ENCODE data around the gene SLC26A6. TPM values are rescaled to one million over a fixed set of nuclear protein-coding genes. Genes with fewer than 3 reads are reported as not detected.

The SLC26A6 gene
- total RNA-seq, 6 experiments from 2014 or later = 6.6 to 9.9 (median 8.6) TPM

- WGBS (ENCODE audit: insufficient coverage, low coverage, low lambda C conversion rate, missing lambda C conversion rate) = 100% methylated on average over 1 of the region's 11 CpGs
- TF ChIP-seq POLR2A (IDR thresholded peaks at IDR 0.05) (no peak), CTCF (IDR thresholded peaks at IDR 0.05) (no peak)
- intact Hi-C loops (cut with DNase I) = no loop called here
- Histone ChIP-seq H3K27ac (no peak overlapping the region), H3K4me1 (no peaks in the 10 kb centered on the region), H3K4me3 (no peak overlapping the region), H3K27me3 (no peaks in the 10 kb centered on the region), H3K9me3 (no peaks in the 10 kb centered on the region), H3K36me3 (no peaks in the 10 kb centered on the region)
- DNase-seq (no peak), ATAC-seq (no peak)
Measured at GRCh38 chr3:48651771-48652170, 16.5 kb upstream of the SLC26A6 start.

GRCh38 chr3:48650723-48651122 is 15.5 kb upstream of the SLC26A6 start:
- 100% methylated on average over 1 of the region's 12 CpGs for WGBS (ENCODE audit: insufficient coverage, low coverage, low lambda C conversion rate, missing lambda C conversion rate)
- ATAC-seq (no peak), DNase-seq (no peak)
- Histone ChIP-seq H3K27me3 (no peaks in the 10 kb centered on the region), H3K4me1 (no peaks in the 10 kb centered on the region), H3K36me3 (no peaks in the 10 kb centered on the region), H3K27ac (no peak overlapping the region), H3K4me3 (no peak overlapping the region), H3K9me3 (no peaks in the 10 kb centered on the region)
- intact Hi-C loops (cut with DNase I) = no loop called here
- TF ChIP-seq POLR2A (IDR thresholded peaks at IDR 0.05) = no peak
- no peak for TF ChIP-seq CTCF (IDR thresholded peaks at IDR 0.05)

- Histone ChIP-seq H3K27ac (no peak overlapping the region), H3K9me3 (no peaks in the 10 kb centered on the region), H3K27me3 (no peaks in the 10 kb centered on the region), H3K4me3 (no peak overlapping the region), H3K36me3 (no peaks in the 10 kb centered on the region), H3K4me1 (no peaks in the 10 kb centered on the region)
- WGBS (ENCODE audit: insufficient coverage, low coverage, low lambda C conversion rate, missing lambda C conversion rate) = no CpG with 5 or more reads among the region's 15 CpGs
- TF ChIP-seq POLR2A (IDR thresholded peaks at IDR 0.05) = no peak
- no peak for TF ChIP-seq CTCF (IDR thresholded peaks at IDR 0.05)
- intact Hi-C loops (cut with DNase I) = no loop called here
- DNase-seq (no peak), ATAC-seq (no peak)
Measured at GRCh38 chr3:48648188-48648850, 13.1 kb upstream of the SLC26A6 start.

GRCh38 chr3:48647714-48648113 is 12.5 kb upstream of the SLC26A6 start:
- Histone ChIP-seq H3K36me3 (no peaks in the 10 kb centered on the region), H3K27ac (no peak overlapping the region), H3K4me3 (no peak overlapping the region), H3K27me3 (no peaks in the 10 kb centered on the region), H3K9me3 (no peaks in the 10 kb centered on the region), H3K4me1 (no peaks in the 10 kb centered on the region)
- no peak for TF ChIP-seq CTCF (IDR thresholded peaks at IDR 0.05)
- no peak for TF ChIP-seq POLR2A (IDR thresholded peaks at IDR 0.05)
- 73% methylated on average over 7 of the region's 9 CpGs for WGBS (ENCODE audit: insufficient coverage, low coverage, low lambda C conversion rate, missing lambda C conversion rate)
- DNase-seq (no peak), ATAC-seq (no peak)
- intact Hi-C loops (cut with DNase I) = no loop called here
